Epidermal melanocyte (primary cell): ENCODE results near the gene PDE3A.

Experiments used
- DNase-seq: peaks from one replicate; pipeline ENCODE4 v3.0.0; 2011; ENCODE audit warnings: low spot score; ENCODE audit not compliant: insufficient read length

The PDE3A gene

GRCh38 chr12:20492251-20492760 is 124.0 kb downstream of the PDE3A start:
- no peak for DNase-seq

- DNase-seq = no peak
Observed at GRCh38 chr12:20493934-20494333, 125.6 kb downstream of the PDE3A start.

- no peak for DNase-seq
Observed at GRCh38 chr12:20494851-20495250, 126.5 kb downstream of the PDE3A start.

- no peak for DNase-seq
Observed at GRCh38 chr12:20495997-20496396, 127.7 kb downstream of the PDE3A start.

GRCh38 chr12:20497707-20498106 is 129.4 kb downstream of the PDE3A start:
- DNase-seq = no peak

- no peak for DNase-seq
Observed at GRCh38 chr12:20501958-20502357, 133.6 kb downstream of the PDE3A start.

- no peak for DNase-seq
Observed at GRCh38 chr12:20503858-20504257, 135.5 kb downstream of the PDE3A start.

GRCh38 chr12:20505056-20505455 is 136.7 kb downstream of the PDE3A start:
- DNase-seq = no peak

- DNase-seq = no peak
Observed at GRCh38 chr12:20507056-20507455, 138.7 kb downstream of the PDE3A start.

- no peak for DNase-seq
Observed at GRCh38 chr12:20507711-20508110, 139.4 kb downstream of the PDE3A start.

GRCh38 chr12:20508359-20508758 is 140.0 kb downstream of the PDE3A start:
- no peak for DNase-seq

- DNase-seq = no peak
Observed at GRCh38 chr12:20508962-20509361, 140.6 kb downstream of the PDE3A start.

- DNase-seq = no peak
Observed at GRCh38 chr12:20510811-20511210, 142.5 kb downstream of the PDE3A start.

GRCh38 chr12:20513189-20513588 is 144.9 kb downstream of the PDE3A start:
- no peak for DNase-seq

- DNase-seq = no peak
Observed at GRCh38 chr12:20514598-20514997, 146.3 kb downstream of the PDE3A start.

- no peak for DNase-seq
Observed at GRCh38 chr12:20520532-20520931, 152.2 kb downstream of the PDE3A start.

- no peak for DNase-seq
Observed at GRCh38 chr12:20523658-20524057, 155.3 kb downstream of the PDE3A start.

- no peak for DNase-seq
Observed at GRCh38 chr12:20524113-20524512, 155.8 kb downstream of the PDE3A start.

GRCh38 chr12:20525064-20525610 is 156.8 kb downstream of the PDE3A start:
- DNase-seq = no peak

- no peak for DNase-seq
Observed at GRCh38 chr12:20527417-20528163, 159.3 kb downstream of the PDE3A start.

GRCh38 chr12:20528208-20528607 is 159.9 kb downstream of the PDE3A start:
- DNase-seq = no peak

GRCh38 chr12:20546267-20546666 is 177.9 kb downstream of the PDE3A start:
- no peak for DNase-seq
